EH (cell line): ENCODE measurements around the gene BMP2K.
"Not testable (repeated sequence)": the region's sequence is repeated elsewhere in the genome, so short reads cannot be mapped to it uniquely, and the experiment has no call there.

Experiments used
- DNase-seq: peaks from one replicate; pipeline ENCODE4 v3.0.0-alpha.2; 2015; ENCODE audit warnings: low read depth

BMP2K gene

DNA sequence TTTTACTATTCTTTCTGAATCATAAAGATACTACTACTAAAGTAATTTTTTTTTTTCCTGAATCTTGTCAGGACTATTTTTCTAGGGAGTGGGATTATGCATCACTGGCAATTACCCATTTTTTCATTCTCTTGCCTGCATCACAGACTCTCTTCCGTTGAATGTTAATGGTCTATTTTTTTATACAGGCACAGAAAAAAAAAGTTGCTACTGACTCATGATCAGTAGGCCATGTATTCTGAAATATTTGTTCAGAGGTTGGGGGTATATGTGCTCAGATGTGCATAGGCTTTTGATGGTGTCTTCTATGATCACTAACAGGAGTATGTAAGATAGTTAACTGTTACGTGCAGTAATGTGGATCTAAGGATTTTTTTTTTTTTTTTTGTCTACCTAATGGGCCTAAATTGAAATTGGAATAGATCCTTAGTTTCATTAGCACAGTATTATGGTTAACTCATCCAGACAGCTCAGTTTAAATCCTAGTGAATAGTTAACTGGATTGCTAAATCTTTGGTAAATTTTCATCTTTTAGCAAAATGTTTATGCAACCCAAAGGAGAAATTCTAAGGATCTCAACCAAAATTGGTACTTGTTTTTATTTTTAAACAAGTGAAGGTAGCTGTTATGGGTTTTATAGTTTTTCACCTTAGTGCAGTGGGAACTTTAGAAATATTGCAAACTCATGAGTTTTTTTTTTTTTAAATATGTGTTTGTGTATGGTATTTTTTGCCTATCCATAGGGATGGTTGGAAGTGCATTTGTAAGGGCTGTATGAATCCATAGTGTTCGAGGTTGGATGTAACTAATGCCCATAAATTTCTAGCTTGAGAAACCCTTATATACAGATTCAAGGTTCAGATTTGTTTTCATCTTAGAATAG is 12.1 kb downstream of the BMP2K start:
- no peak for DNase-seq

DNA sequence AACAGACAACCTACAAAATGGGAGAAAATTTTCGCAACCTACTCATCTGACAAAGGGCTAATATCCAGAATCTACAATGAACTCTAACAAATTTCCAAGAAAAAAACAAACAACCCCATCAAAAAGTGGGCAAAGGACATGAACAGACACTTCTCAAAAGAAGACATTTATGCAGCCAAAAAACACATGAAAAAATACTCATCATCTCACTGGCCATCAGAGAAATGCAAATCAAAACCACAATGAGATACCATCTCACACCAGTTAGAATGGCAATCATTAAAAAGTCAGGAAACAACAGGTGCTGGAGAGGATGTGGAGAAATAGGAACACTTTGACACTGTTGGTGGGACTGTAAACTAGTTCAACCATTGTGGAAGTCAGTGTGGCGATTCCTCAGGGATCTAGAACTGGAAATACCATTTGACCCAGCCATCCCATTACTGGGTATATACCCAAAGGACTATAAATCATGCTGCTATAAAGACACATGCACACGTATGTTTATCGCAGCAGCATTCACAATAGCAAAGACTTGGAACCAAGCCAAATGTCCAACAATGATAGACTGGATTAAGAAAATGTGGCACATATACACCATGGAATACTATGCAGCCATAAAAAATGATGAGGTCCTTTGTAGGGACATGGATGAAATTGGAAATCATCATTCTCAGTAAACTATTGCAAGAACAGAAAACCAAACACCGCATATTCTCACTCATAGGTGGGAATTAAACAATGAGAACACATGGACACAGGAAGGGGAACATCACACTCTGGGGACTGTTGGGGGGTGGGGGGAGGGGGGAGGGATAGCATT is 19.7 kb downstream of the BMP2K start:
- not testable (repeated sequence) for DNase-seq

DNA sequence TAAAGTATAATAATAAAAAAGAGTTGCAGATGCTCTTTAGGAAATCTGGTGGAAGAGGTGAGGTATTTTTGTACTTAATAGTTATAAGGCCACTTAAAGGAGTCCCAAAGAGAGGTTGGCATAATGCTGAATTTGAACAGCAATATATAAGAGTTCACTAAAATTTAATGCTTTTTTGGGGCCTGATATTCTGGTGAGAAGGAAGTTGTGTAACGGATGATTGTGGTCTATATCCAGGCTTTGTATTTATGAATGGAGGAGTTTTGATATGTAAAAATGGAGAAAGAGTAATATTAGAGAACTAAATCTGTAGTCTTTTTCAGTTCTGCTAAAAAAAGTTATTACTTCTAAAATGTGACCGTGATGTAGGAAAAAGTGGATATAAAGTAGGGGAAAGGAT is 20.4 kb downstream of the BMP2K start:
- no peak for DNase-seq

DNA sequence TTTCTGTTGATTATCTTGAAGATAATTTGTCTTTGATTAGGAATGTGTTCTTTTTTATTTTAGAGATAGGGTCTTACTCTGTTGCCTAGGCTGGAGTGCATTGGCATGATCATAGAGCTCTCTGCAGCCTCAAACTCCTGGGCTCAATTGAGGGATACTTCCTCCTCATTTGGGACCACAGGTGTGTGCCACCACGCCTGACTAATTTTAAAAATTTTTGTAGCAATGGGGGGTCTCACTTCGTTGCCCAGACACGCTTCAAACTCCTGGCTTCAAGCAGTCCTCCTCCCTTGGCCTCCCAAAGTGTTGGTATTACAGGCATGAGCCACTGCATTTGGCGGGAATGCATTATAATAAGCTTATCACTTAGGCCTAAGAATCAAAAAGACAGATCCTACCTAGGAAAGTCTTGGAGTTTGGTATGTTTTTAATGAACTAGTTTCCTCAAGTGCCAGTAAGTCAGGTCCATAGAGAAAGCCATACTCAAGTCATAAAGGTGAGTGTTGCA is 21.7 kb downstream of the BMP2K start:
- no peak for DNase-seq

DNA sequence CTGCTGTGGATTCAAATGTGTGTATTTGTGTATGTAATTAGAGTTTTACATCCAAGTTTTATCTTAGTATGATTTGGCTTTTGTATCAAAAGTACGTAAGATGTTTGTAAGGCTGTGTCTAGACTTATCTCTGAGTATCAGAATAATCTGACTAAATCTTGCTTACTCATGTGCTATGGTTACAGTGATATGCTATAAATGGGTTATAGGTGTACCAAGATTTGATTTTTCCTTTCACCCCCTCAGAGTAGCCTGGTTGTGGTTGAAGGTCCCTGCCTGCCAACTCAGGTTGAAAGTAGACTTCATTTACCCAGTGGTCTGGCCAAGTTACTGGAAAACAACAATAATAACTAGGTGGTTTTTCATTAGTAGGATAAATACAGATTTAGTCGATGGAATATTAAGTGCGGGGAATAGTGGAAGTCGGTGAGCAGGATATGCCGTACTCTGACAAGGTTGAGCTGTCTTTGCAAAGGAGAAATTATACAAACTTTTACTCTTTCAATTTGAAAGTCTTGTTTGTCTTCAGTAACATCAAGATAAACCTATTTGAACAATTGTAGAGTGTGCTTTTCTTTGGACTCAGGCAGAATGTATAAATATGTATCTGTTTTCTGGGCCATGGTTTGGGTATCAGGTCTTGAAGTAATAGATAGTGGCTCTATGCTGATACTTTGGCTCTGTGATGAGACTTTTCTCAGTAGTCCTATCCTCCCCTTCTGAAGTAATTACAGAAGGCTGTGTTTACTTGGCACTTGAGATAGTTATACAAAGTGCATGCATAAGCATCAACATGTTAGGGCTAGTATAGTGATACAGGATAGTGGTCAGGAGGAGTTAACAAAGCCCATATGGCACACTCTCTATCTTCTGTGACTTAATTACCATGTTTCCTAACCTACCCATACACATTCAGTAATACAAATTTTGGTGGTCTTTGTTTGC is 23.7 kb downstream of the BMP2K start:
- DNase-seq: no peak

DNA sequence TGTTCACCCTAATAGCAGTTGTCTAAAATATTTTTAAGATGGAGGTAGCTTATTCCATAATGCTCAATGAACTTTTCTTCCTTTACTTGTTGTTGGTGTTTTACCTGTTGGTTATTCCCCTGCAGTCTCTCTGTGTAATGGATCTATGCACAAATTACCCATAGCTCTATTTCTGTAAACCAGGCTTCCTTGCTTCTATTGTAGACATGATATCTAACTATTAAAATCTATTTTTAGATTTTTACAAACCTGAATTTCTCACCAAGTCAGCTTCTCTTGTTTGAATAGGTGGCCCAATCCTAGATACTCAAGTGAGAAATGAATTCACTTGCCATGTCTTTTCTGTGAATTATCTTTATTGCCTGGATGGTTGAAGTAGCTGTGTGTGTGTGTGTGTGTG is 24.8 kb downstream of the BMP2K start:
- DNase-seq: no peak

DNA sequence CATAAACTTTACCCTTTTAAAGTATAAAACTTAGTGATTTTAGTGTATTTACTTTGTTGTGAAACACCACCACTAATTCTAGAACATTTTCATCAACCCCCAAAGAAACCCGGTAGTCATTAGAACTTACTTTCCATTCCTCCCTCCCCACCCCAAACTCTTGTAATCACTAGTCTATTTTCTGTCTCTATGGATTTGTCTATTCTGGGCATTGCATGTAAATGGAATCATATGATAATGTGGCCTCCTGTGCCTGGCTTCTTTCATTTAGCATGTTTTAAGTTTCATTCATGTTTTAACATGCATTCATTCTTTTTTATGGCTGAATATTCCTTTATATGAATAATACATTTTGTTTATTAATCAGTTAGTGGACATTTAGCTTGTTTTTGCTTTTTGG is 27.8 kb downstream of the BMP2K start:
- no peak for DNase-seq

DNA sequence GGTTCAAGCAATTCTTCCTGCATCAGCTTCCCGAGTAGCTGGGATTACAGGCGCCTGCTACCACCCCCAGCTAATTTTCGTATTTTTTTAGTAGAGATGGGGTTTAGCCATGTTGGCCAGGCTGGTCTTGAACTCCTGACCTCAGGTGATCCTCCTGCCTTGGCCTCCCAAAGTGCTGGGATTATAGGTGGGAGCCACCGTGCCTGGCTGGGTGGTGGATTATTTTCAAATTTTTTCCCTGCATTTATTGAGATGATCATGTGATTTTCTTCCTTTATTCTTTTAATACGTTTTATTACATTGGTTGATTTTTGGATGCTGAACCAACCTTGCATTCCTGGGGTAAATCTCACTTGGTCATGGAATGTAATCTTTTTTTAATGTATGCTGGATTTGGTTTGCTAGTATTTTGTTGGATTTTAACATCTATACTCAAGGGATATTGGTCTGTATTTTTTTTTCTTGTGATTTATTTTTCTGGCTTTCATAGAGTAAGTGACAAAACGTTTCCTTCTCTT is 30.9 kb downstream of the BMP2K start:
- DNase-seq: no peak

DNA sequence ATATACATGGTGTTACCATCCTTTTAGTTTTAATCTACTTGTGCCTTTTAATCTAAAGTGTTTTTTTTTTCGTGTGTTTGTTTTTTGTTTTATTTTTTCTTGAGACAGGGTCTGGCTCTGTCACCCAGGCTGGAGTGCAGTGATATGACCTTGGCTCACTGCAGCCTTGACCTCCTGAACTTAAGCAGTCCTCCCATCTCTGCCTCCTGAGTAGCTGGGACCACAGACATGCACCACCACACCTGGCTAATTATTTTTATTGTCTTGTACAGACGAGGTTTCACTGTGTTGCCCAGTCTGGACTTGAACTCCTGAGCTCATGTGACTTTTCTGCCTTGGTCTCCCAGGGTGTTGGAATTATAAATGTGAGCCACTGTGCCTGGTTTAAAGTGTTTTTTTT is 33.1 kb downstream of the BMP2K start:
- DNase-seq: no peak

DNA sequence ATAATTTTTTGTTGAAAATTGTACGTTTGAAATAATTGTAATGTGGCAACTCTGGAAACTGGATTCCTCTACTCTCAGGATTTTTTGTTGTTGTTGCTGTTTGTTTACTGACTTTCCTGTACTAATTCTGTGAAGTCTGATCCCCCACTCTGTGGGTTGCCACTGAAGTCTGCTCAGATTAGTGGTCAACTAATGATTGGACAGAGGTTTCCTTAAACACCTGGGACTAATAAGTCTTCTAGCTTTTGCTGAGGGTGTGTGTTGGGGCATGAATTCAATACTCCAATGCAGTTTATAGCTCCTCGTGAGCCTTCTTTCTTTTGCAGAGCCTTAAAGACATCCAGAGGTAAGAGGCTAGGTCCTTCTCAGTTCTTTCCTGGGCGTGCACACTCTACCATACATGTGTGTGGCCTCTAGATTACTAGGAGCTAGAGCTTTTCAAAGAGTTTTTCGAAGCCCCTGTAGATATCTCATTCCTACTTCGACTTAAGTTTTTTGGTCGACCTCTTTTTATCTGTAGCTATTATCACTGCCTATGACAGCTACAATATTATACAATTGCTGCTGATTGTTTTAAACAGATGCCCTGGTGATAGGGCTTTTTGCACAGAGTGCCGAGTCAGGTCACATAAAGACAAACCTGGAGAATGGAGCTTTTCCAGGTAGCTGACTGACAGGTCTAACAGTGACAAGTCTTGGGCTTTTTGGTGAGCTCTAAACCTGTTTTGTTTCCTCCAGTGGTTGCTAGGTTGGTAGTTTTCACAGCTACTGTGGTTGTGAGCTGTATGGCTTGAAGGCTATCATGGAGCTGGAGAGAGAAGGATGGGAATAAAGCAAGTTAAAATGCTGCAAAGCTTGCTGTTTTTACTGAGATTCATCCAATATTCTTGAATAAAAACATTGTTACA is 34.0 kb downstream of the BMP2K start:
- no peak for DNase-seq

DNA sequence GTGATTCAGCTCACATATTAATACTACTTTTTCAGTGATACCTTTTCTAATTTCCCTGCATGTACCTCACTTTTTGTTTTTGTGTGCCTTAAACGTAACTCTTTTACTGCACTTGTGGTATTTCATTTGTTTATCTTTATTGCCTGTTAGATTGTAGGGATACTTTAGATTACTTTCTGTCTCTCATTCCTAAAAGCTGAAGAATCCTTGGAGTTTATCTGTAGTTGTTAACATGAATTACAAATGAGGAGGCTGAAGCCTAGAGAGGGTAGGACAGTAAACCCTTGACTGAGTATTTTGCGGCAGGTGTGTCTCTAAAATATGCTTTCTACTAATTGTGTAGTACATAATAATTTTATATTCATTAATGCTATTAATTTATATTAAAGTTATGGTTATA is 34.9 kb downstream of the BMP2K start:
- peak; percentile 23 for DNase-seq

DNA sequence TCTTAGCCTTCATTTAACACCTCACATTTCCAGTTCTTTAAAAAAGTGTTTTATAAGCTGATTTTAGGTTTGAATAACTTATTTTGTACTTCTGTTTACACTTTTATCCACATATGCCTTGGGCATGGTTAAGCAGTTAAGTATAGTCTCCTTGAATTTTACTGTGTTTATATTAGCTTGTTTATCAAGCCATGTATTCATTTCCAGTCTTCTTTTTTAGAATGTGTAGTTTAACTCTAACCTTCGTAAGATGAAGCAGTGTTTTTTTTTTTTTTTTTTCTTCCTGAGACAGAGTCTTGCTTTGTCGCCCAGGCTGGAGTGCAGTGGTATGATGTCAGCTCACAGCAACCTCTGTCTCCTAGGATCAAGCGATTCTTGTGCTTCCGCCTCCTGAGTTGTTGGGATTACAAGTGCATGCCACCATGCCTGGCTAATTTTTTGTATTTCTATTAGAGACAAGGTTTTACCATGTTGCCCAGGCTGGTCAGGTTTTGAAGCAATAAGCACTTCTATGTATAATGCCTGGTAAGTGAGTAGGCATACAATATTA is 42.5 kb downstream of the BMP2K start:
- no peak for DNase-seq

DNA sequence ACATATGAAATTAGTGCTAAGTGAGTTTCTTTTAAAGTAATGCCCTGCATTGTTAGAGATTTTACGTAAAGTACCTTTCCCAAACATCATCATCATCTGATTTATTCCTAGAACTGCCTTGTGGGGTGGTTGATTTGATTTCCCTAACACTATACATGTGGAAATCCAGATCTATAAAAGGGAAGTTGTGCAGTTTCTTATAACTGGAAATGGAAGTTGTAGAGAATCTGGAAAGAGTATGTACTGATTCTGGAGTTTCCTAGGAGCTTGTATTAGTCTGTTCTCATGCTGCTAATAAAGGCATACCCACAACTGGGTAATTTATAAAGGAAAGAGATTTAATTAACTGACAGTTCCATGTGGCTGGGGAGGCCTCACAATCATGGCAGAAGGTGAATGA is 47.9 kb downstream of the BMP2K start:
- no peak for DNase-seq

DNA sequence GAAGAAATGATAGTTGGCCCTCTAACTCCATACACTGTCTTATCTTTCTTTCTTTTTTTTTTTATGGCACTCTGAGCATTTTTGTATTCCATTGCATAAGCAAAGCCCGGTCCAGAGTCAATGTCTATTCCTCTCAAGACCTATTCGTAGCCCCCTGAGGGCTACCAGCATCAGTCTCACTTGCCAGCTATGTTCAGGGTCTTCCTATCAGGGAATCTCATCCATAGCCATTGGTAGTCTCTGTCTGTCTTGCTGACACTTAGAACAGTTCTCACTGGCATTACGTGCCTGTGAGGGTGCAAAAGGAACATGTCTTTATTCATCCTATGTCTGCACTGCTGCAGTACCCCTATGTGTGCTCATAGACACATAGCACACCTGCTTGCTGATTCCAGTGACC is 51.0 kb downstream of the BMP2K start:
- no peak for DNase-seq

DNA sequence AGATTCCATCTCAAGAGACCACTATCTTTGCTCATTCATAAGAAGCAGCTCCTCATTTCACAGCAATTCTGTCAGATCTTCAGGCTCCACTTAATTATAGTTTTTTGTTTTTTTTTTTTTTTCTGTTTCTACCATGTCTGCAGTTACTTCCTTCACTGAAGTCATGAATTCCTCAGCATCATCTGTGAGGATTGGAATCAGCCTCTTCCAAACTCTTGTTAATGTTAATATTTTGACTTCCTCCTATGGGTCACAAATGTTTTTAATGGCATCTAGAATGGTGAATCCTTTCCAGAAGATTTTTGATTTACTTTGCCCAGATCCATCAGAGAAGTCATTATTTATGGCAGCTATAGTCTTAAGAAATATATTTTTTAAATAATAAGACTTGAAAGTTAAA is 53.1 kb downstream of the BMP2K start:
- DNase-seq: peak; percentile 82

DNA sequence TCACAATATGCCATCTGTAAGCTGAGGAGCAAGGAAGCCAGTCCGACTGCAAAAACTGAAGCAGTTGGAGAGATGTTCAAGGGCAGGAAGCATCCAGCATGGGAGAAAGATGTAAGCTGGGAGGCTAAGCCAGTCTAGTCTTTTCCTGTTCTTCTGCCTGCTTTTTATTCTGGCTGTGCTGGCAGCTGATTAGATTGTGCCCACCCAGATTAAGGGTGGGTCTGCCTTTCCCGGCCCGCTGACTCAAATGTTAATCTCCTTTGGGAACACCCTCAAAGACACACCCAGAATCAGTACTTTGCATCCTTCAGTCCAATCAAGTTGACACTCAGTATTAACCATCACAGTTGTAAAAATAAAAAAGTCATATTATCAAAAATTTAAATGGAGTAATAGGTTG is 63.5 kb downstream of the BMP2K start:
- DNase-seq: not testable (repeated sequence)

DNA sequence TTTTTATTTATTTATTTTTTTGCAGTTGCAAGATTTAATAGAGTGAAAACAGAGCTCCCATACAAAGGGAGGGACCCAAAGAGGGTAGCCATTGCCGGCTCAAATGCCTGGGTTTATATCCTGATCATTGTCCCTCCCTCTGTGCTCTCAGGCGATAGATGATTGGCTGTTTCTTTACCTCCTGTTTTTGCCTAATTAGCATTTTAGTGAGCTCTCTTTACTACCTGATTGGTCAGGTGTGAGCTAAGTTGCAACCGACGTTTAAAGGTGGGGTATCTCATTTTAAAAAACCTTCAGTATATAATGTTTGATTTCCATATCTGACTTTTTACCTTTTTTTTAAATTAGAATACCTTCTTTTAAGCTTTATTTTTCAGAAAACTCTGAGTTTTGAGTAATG is 64.1 kb downstream of the BMP2K start:
- not testable (repeated sequence) for DNase-seq

DNA sequence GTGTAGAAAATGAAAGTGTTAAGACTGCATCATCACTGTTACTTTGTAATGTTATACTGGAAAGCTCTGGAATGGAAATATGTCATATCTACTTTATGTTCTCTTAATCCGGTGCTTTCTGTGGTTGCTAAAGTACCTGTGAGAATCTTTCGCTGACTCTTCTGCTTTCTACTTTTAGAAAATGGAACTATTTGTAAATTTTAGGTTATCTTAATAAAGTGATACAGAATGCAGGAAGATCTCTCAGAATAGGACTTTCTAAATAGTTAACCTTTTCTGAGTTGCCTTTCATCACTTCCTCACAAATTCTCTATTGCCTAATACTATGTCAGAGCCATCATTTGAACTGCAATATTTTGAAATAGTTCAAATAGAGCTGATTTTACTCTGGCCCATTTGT is 69.3 kb downstream of the BMP2K start:
- DNase-seq: no peak

DNA sequence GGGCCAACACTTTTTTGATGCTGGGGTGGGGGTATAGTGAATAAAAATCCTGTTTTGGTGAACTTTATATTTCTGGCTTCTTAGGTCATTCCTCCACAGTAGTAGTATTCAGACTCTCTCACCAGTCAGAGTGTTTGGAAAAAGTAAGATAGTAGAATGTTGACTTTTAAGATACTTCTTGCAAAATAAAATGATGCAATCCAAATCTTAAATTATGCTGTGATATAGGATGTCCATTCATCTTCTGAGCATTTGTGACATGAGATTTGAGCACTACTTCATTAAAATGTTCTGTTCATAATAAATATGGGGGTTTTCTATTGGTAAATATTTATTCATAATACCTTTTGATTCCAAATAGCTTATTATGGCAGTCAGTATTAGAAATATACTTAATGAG is 70.1 kb downstream of the BMP2K start:
- peak; percentile 4 for DNase-seq

DNA sequence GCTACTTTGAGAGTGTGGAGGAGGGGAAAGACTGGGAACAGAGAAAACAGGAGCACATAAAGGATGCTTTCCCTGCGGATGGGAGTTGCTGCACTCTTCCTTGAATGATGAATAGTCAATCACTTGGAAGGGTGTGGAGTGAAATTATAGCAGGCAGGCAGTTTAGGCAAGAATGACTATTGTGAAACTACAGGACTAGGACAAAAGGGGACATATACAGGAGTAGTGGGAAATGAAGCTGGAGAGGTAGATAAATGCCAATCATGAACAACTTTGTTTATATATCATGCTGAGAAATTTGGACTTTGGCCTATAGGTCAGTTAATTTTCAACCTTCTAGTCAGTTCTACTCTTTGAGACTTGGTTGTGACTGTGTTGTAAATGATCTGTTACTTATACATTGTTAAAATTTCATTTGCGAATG is 86.2 kb downstream of the BMP2K start:
- no peak for DNase-seq
